Psoas muscle (tissue), 8 donors: ENCODE data around the gene OSBPL3. TPM values are rescaled to one million over a fixed set of nuclear protein-coding genes. Genes with fewer than 3 reads are reported as not detected.

Source experiments
- ATAC-seq, 4 donors: fragments of 200-7000 bp; cut with Tn5 transposase; one replicate each; pipeline ENCODE4 v1.9.1; 2020; ENCODE audit warnings: moderate library complexity in 3 of 4, mild to moderate bottlenecking in 2 of 4
- DNase-seq, 2 donors: peaks; one replicate each; pipeline ENCODE4 v3.0.0-alpha.2; 2020
- H3K27ac ChIP-seq: fragments of 200-600 bp; one replicate; pipeline ENCODE4 v1.8.0; 2022
- H3K27me3 ChIP-seq, 3 donors: fragments of 200-600 bp in 1 of 3; one replicate each; pipeline versions ENCODE4 v1.6.1 to v1.8.0; 2013 to 2022; ENCODE audit warnings: low read length in 2 of 3, mild to moderate bottlenecking in 2 of 3, moderate library complexity in 1 of 3; ENCODE audit not compliant: insufficient read depth in 3 of 3
- H3K36me3 ChIP-seq, 2 donors: fragments of 200-600 bp in 1 of 2; one replicate each; pipeline versions ENCODE4 v1.6.1 to v1.8.0; 2013 to 2022; ENCODE audit warnings: low read depth in 1 of 2, mild to moderate bottlenecking in 1 of 2, moderate library complexity in 1 of 2; ENCODE audit not compliant: insufficient read depth in 1 of 2
- H3K4me1 ChIP-seq: fragments of 200-600 bp; one replicate; pipeline ENCODE4 v1.8.0; 2022
- H3K4me3 ChIP-seq: fragments of 200-600 bp; one replicate; pipeline ENCODE4 v1.8.0; 2022; ENCODE audit warnings: mild to moderate bottlenecking
- H3K9me3 ChIP-seq: fragments of 200-600 bp; one replicate; pipeline ENCODE4 v1.8.0; 2022
- CTCF ChIP-seq: fragments of 200-600 bp; IDR thresholded peaks from one replicate; pipeline ENCODE4 v1.8.0; 2022; ENCODE audit warnings: antibody characterized with exemption
- WGBS, 3 donors: extraction: QIAGEN DNeasy Blood & Tissue Kit; methylation state at CpG; one replicate each; pipeline versions ENCODE4 v1.1.6 to v1.1.7; 2013; 5-methylcytosine and 5-hydroxymethylcytosine counted together
- intact Hi-C, 2 donors: fragments of 100-400 bp; cut with DNase I; formaldehyde crosslinking; loops; one replicate each; pipeline versions ENCODE4 v1.11.0 to v1.14.2; 2022
- polyA plus RNA-seq, 3 donors: library from polyadenylated mRNA; stranded (reverse); fragments of 200-250 nt; gene quantifications; one replicate each; pipeline ENCODE4 v1.2.3, GENCODE V29; 2013
- total RNA-seq, 4 donors: library from RNA; stranded (reverse); fragmentation: NEBNext Ultra II Directional in 2 of 4; extraction: Animal tissue kit (Norgen Biotek cat#: 25700) in 2 of 4; gene quantifications; one replicate each; pipeline versions ENCODE4 v1.2.1 to v1.2.4, GENCODE V29; 2021 to 2023
- donor health status: healthy with polysubstance abuse.
- donor health status: DM: no; HTN: no; CAD: no; lungs with moderate emphysema.
- donor health status: Bipolar disorder and iron deficiency.
- donor health status: healthy.
- donor health status: DM: yes; HTN: yes; CAD: no.
- donor health status: DM: no; HTN: no; CAD: no.
- donor health status: DM: no; HTN: no; CAD: no.
- donor health status: DM: yes; HTN: yes; CAD: no.

Gene OSBPL3
- total and polyA plus RNA-seq, 7 donors: 1.9 to 8.7 (median 4.2) TPM

DNA sequence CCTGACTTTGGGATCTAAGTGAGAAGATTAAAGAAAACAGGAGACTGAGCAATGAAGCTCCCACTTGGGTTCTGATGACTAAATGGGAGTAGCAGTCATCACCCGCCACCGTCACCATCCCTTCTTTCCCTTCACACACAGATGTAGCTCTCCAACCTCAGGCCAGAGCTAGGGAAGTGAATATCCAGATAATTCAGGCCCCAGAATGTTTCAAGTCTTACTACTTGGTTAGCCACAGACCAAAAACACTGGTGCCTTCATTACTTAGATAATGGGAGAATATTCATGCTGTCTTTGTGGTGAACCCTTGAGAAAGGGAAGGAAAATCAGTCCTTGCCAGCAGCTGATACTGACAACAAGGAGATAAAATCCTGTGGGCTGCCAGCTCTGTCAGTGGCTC, 100.7 kb downstream of the OSBPL3 start:
- H3K36me3 ChIP-seq: no peaks in the 10 kb centered on the region
- intact Hi-C loops: no loop called here
- no peak for ATAC-seq
- H3K27me3 ChIP-seq: no peaks in the 10 kb centered on the region
- H3K9me3 ChIP-seq: no peaks in the 10 kb centered on the region
- H3K4me1 ChIP-seq: peaks cover 22% of the 10 kb centered on the region
- H3K4me3 ChIP-seq: no peak overlapping the region
- DNase-seq: no peak
- no peak overlapping the region for H3K27ac ChIP-seq
- TF ChIP-seq CTCF: no peak
- WGBS, 3 donors: 91 to 97% (median 95%) methylated on average over 2 of the region's 2 CpGs

DNA sequence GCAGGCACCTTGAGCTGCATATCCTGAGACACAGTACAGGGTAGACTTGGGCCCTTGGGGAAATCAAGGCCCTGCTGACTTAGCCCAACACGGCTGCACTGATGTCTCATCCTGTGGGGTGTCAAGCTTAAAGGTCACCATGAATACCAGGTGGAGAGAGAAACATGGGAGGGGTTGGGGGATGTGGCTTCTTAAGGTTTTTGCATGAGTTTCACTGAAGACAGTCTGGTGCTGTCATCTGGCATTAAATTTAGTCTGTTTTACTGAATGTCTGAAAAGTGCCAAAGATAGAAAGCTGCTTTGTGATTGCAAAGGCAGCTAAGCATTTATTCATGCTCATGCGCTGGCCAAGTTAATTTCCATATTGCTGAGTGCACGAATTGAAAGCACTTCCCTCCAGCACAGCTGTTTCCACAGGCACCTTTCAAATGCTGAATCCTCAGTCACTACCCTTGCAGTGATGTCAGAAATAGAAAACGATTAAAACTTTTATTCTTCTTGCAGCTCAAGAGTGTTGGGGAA, 102.1 kb downstream of the OSBPL3 start:
- H3K9me3 ChIP-seq: no peaks in the 10 kb centered on the region
- peaks cover 7% of the 10 kb centered on the region for H3K4me1 ChIP-seq
- no peaks in the 10 kb centered on the region for H3K36me3 ChIP-seq
- H3K27ac ChIP-seq: no peak overlapping the region
- H3K27me3 ChIP-seq: no peaks in the 10 kb centered on the region
- H3K4me3 ChIP-seq: no peak overlapping the region
- 8 to 23% (median 10%) methylated on average over 4 of the region's 4 CpGs for WGBS, 3 donors
- peak in 3 of 4 donors; percentile 55 to 65 (median 56) for ATAC-seq
- no peak for TF ChIP-seq CTCF
- DNase-seq: no peak
- intact Hi-C loops: no loop called here

GRCh38 chr7:24874791-24875190, 105.2 kb downstream of the OSBPL3 start:
- Histone ChIP-seq H3K9me3 (no peaks in the 10 kb centered on the region), H3K27me3 (no peaks in the 10 kb centered on the region), H3K4me1 (peaks cover 6% of the 10 kb centered on the region), H3K36me3 (peaks cover 0 to 3% of the 10 kb centered on the region in 2 donors), H3K27ac (no peak overlapping the region), H3K4me3 (no peak overlapping the region)
- ATAC-seq (peak in 2 of 4 donors; percentile 40), DNase-seq (no peak)
- 45 to 57% (median 50%) methylated on average over 6 of the region's 6 CpGs for WGBS, 3 donors
- intact Hi-C loops: no loop called here
- TF ChIP-seq CTCF: no peak

DNA sequence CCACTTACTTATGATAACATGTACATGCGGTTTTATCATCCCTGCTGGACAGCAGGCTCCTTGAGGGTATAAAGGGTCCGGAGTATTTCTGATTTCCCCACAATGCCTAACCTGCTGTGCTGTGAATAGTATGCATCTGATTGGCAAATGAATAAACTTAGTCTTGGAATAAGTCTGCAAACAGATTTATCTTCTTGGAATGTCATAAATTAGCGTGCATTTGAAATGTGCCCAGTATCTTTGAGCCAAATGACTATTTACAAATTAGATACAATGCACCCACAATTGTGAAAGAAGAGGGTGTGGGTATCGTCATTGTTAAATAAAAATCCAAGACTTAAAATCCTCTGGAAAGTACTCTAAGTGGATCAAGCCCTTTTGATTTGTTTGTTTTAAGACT, 106.0 kb downstream of the OSBPL3 start:
- Histone ChIP-seq H3K27me3 (no peaks in the 10 kb centered on the region), H3K36me3 (peaks cover 0 to 6% of the 10 kb centered on the region in 2 donors), H3K27ac (no peak overlapping the region), H3K4me1 (peaks cover 6% of the 10 kb centered on the region), H3K9me3 (no peaks in the 10 kb centered on the region), H3K4me3 (no peak overlapping the region)
- TF ChIP-seq CTCF: no peak
- ATAC-seq: no peak
- no peak for DNase-seq
- intact Hi-C loops: no loop called here
- 76 to 87% (median 86%) methylated on average over 4 of the region's 4 CpGs for WGBS, 3 donors

- H3K36me3 ChIP-seq: peaks cover 0 to 6% of the 10 kb centered on the region in 2 donors
- no peak for ATAC-seq
- intact Hi-C loops: no loop called here
- H3K4me3 ChIP-seq: no peak overlapping the region
- peaks cover 6% of the 10 kb centered on the region for H3K4me1 ChIP-seq
- H3K27ac ChIP-seq: no peak overlapping the region
- no peaks in the 10 kb centered on the region for H3K27me3 ChIP-seq
- DNase-seq: no peak
- TF ChIP-seq CTCF: no peak
- H3K9me3 ChIP-seq: no peaks in the 10 kb centered on the region
Observed at GRCh38 chr7:24871770-24872169, 108.2 kb downstream of the OSBPL3 start.
